Calu3 (cell line): ENCODE measurements around the gene CST3. TPM values are rescaled to one million over a fixed set of nuclear protein-coding genes. Genes with fewer than 3 reads are reported as not detected.

ENCODE experiments used
- BruUV-seq: library from RNA; stranded (reverse); fragments of 400-500 nt; replicated peaks from 2 replicates; lab custom pipeline; 2021; lab: Mats Ljungman, UMichigan
- CTCF ChIA-PET: fragments of 300-600 bp; sonication (Branson Sonifier 250); formaldehyde crosslinking; loops from one replicate; lab custom pipeline; 2022; ENCODE audit warnings: antibody characterized with exemption; lab: Charles Lee
- DNase-seq: peaks from one replicate; pipeline ENCODE4 v3.0.0; 2022
- H3K27ac Mint-ChIP-seq: one replicate; pipeline ENCODE4 v1.8.0; 2022; ENCODE audit warnings: mixed read lengths; ENCODE audit not compliant: unreplicated experiment
- H3K27me3 Mint-ChIP-seq: one replicate; pipeline ENCODE4 v1.8.0; 2022; ENCODE audit warnings: mixed read lengths; ENCODE audit not compliant: unreplicated experiment
- H3K36me3 Mint-ChIP-seq: one replicate; pipeline ENCODE4 v1.8.0; 2022; ENCODE audit warnings: mild to moderate bottlenecking, moderate library complexity, mixed read lengths; ENCODE audit not compliant: insufficient read depth, unreplicated experiment
- H3K4me1 Mint-ChIP-seq: one replicate; pipeline ENCODE4 v1.8.0; 2022; ENCODE audit warnings: mild to moderate bottlenecking, low read depth, mixed read lengths; ENCODE audit not compliant: unreplicated experiment
- H3K4me3 Mint-ChIP-seq: one replicate; pipeline ENCODE4 v1.8.0; 2022; ENCODE audit warnings: mild to moderate bottlenecking, low read depth, moderate library complexity, mixed read lengths; ENCODE audit not compliant: unreplicated experiment
- H3K9me3 Mint-ChIP-seq: one replicate; pipeline ENCODE4 v1.8.0; 2022; ENCODE audit warnings: low read depth, mixed read lengths; ENCODE audit not compliant: unreplicated experiment
- CTCF ChIP-seq: fragments of 200-600 bp; IDR thresholded peaks from one replicate; pipeline ENCODE4 v1.8.0; 2022; ENCODE audit warnings: antibody characterized with exemption; ENCODE audit not compliant: unreplicated experiment
- intact Hi-C: fragments of 100-400 bp; cut with micrococcal nuclease; formaldehyde crosslinking; loops from one replicate; pipeline ENCODE4 v1.10.0; 2022; ENCODE audit not compliant: unreplicated experiment
- total RNA-seq: library from RNA; stranded (reverse); gene quantifications from 2 replicates; pipeline ENCODE4 v1.2.3, GENCODE V29; 2022

The CST3 gene
- total RNA-seq, 1 experiment from 2014 or later: 95.7 TPM

GRCh38 chr20:23683807-23684206 lies 46.1 kb upstream of the CST3 start:
- Mint-ChIP-seq H3K27ac (no peak overlapping the region), H3K9me3 (no peaks in the 10 kb centered on the region), H3K36me3 (no peaks in the 10 kb centered on the region), H3K4me1 (no peaks in the 10 kb centered on the region), H3K4me3 (no peak overlapping the region), H3K27me3 (no peaks in the 10 kb centered on the region)
- no peak for TF ChIP-seq CTCF
- DNase-seq: no peak
- CTCF ChIA-PET: no interaction called here
- intact Hi-C loops: no loop called here
- BruUV-seq: no TSS peak

DNA sequence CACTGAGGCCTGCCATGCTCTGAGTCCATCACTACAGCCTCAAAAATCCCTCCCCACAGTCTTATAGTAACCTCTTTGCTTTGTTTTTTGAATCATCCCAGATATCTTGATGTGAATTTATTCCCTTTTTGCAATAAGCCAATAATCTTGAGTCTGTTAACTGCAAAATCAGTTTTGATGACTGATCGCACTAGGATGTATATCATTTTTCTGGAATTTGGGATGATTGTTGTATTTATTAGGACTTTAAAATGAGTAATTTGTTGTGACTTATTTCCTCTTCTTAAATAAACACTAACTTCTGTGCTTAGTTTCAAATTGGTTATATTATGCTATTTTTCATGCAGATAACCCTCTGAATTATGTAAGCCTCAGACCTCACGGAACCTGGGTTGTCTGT lies 45.5 kb upstream of the CST3 start:
- no peaks in the 10 kb centered on the region for H3K4me1 Mint-ChIP-seq
- H3K9me3 Mint-ChIP-seq: no peaks in the 10 kb centered on the region
- H3K27me3 Mint-ChIP-seq: no peaks in the 10 kb centered on the region
- CTCF ChIA-PET: no interaction called here
- intact Hi-C loops: no loop called here
- no peak overlapping the region for H3K27ac Mint-ChIP-seq
- no TSS peak for BruUV-seq
- H3K4me3 Mint-ChIP-seq: no peak overlapping the region
- no peak for DNase-seq
- H3K36me3 Mint-ChIP-seq: no peaks in the 10 kb centered on the region
- TF ChIP-seq CTCF: no peak

GRCh38 chr20:23680146-23680545 lies 42.4 kb upstream of the CST3 start:
- no peak for TF ChIP-seq CTCF
- CTCF ChIA-PET: no interaction called here
- H3K4me1 Mint-ChIP-seq: no peaks in the 10 kb centered on the region
- DNase-seq: no peak
- H3K27me3 Mint-ChIP-seq: no peaks in the 10 kb centered on the region
- no peaks in the 10 kb centered on the region for H3K9me3 Mint-ChIP-seq
- no peak overlapping the region for H3K27ac Mint-ChIP-seq
- intact Hi-C loops: no loop called here
- no peak overlapping the region for H3K4me3 Mint-ChIP-seq
- H3K36me3 Mint-ChIP-seq: no peaks in the 10 kb centered on the region
- BruUV-seq: no TSS peak

GRCh38 chr20:23679133-23680092 lies 41.7 kb upstream of the CST3 start:
- no peak for TF ChIP-seq CTCF
- no peak overlapping the region for H3K4me3 Mint-ChIP-seq
- H3K27ac Mint-ChIP-seq: no peak overlapping the region
- H3K9me3 Mint-ChIP-seq: no peaks in the 10 kb centered on the region
- H3K4me1 Mint-ChIP-seq: no peaks in the 10 kb centered on the region
- CTCF ChIA-PET: no interaction called here
- intact Hi-C loops: no loop called here
- no TSS peak for BruUV-seq
- H3K36me3 Mint-ChIP-seq: no peaks in the 10 kb centered on the region
- H3K27me3 Mint-ChIP-seq: no peaks in the 10 kb centered on the region
- no peak for DNase-seq
